ENCODE measurements around the gene POU3F3.

DNA sequence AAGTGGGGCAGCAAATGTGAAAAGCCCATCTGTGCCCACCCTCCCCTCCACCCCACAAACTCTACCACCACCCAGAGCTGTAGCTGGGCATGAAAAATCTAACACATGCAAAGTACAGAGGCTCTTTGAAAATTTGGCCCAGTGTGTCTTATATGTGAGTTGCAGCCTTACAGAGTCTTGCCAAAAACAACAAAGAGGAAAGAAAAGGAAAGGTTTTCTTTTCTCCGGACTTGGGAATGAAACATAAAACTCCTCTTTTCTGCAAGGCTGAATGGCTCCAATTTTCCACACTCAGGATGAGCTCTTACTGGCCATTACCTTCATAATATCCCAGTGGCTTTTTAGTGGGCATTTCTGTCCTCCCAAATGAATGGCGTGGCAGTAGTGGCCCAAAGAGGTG is 27.9 kb upstream of the POU3F3 start:
- TF ChIP-seq POLR2AphosphoS5 (IDR thresholded peaks at IDR 0.05; ENCODE audit: borderline replicate concordance, low read depth, low read length) (no peak), EZH2 (IDR thresholded peaks at IDR 0.05) (no peak), FOXP2 (optimal IDR thresholded peaks at IDR 0.05; ENCODE audit: control extremely low read depth, extremely low read length, insufficient read depth) (no peak)

Measured in SK-N-MC (cell line).